B cell (primary cell): ENCODE results near the gene SH2B2.

Experiments
- CTCF ChIP-seq: fragments of 200-600 bp; IDR thresholded peaks from one replicate; pipeline ENCODE4 v1.8.0; 2022; ENCODE audit warnings: antibody characterized with exemption, mild to moderate bottlenecking
- EZH2 ChIP-seq: IDR thresholded peaks from 2 replicates; pipeline ENCODE4 v1.6.1; 2012; ENCODE audit warnings: borderline replicate concordance, low read depth, mild to moderate bottlenecking, moderate library complexity, low read length; ENCODE audit not compliant: insufficient read depth, poor library complexity, severe bottlenecking

- TF ChIP-seq CTCF (no peak), EZH2 (no peak)
Observed at GRCh38 chr7:102253973-102254370, 32.7 kb upstream of the SH2B2 start.
